Transverse colon (tissue), 3 donors: ENCODE results near the gene ZCCHC3.

Experiments
- POLR2A ChIP-seq: fragments of 450-650 bp; IDR thresholded peaks from one replicate; pipeline ENCODE4 v1.6.1; 2016; ENCODE audit warnings: antibody characterized with exemption, mild to moderate bottlenecking, moderate library complexity
- TF ChIP-seq, protein P1 (sequence below), 5 experiments: fragments of 200-600 bp in 3 of 5; fragments of 450-650 bp in 2 of 5; sonication (generic) in 3 of 5; IDR thresholded peaks; 1 replicate in 2 of 5; 2 replicates in 3 of 5; pipeline ENCODE4 v1.5.1; 2016 to 2017; ENCODE audit warnings: antibody characterized with exemption in 5 of 5, inconsistent platforms in 3 of 5, mild to moderate bottlenecking in 2 of 5, moderate library complexity in 1 of 5

DNA sequence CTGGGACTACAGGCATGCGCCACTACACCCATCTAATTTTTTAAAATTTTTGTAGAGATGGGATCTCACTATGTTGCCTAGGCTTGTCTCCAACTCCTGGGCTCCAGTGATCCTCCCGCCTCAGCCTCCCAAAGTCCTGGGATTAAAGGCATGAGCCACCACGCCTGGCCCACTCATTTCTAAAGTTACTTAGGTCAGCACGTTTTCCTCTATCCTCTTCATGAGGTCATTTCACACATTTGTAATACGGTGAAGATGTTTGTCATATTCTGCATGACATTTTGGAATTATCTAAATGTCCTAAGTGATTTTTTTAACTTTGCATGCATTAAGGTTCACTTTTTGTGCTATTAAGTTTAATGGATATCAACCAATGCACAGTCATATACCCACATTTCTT is 16.0 kb downstream of the ZCCHC3 start:
- TF ChIP-seq, protein P1, sequence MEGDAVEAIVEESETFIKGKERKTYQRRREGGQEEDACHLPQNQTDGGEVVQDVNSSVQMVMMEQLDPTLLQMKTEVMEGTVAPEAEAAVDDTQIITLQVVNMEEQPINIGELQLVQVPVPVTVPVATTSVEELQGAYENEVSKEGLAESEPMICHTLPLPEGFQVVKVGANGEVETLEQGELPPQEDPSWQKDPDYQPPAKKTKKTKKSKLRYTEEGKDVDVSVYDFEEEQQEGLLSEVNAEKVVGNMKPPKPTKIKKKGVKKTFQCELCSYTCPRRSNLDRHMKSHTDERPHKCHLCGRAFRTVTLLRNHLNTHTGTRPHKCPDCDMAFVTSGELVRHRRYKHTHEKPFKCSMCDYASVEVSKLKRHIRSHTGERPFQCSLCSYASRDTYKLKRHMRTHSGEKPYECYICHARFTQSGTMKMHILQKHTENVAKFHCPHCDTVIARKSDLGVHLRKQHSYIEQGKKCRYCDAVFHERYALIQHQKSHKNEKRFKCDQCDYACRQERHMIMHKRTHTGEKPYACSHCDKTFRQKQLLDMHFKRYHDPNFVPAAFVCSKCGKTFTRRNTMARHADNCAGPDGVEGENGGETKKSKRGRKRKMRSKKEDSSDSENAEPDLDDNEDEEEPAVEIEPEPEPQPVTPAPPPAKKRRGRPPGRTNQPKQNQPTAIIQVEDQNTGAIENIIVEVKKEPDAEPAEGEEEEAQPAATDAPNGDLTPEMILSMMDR (IDR thresholded peaks at IDR 0.05), result no peak
- TF ChIP-seq POLR2A, result no peak
